ENCODE data around the gene NEGR1. TPM values are rescaled to one million over a fixed set of nuclear protein-coding genes. Genes with fewer than 3 reads are reported as not detected.

Gene NEGR1
- total RNA-seq, 1 experiment from 2014 or later = 0.44 TPM

- no peaks in the 10 kb centered on the region for H3K27me3 ChIP-seq (ENCODE audit: insufficient read depth, low read depth)
- H3K36me3 ChIP-seq (ENCODE audit: low read depth) = no peaks in the 10 kb centered on the region
- no peak overlapping the region for H3K27ac ChIP-seq
- H3K9me3 ChIP-seq (ENCODE audit: insufficient read depth, low read depth) = no peaks in the 10 kb centered on the region
- H3F3A ChIP-seq (ENCODE audit: insufficient read depth, low read depth) = no peaks in the 10 kb centered on the region
- no peaks in the 10 kb centered on the region for H3K4me1 ChIP-seq (replicated peaks; ENCODE audit: insufficient read depth)
- DNase-seq = no peak
- TF ChIP-seq EZH2 (IDR thresholded peaks at IDR 0.05; ENCODE audit: low read depth) = no peak
- no peak for TF ChIP-seq CTCF (conservative IDR thresholded peaks at IDR 0.05)
- intact Hi-C loops (cut with micrococcal nuclease; ENCODE audit: unreplicated experiment) = no loop called here
- no peaks in the 10 kb centered on the region for H4K20me1 ChIP-seq (ENCODE audit: insufficient read depth)
- no TSS peak for BruUV-seq (replicated peaks)
- no peak overlapping the region for H2AFZ ChIP-seq
- no peak overlapping the region for H3K4me2 ChIP-seq
- ChIA-PET POLR2A (ENCODE audit: unreplicated experiment) (no interaction called here), CTCF (no interaction called here)
- H3K9me2 ChIP-seq (ENCODE audit: insufficient read depth) = no peaks in the 10 kb centered on the region
- no peaks in the 10 kb centered on the region for H3K79me2 ChIP-seq (ENCODE audit: low read depth)
- H3K4me3 ChIP-seq = no peak overlapping the region
Observed at GRCh38 chr1:72003092-72003491, 279.2 kb downstream of the NEGR1 start.

GRCh38 chr1:72000809-72001208 is 281.5 kb downstream of the NEGR1 start:
- H3F3A ChIP-seq (ENCODE audit: insufficient read depth, low read depth) = no peaks in the 10 kb centered on the region
- H4K20me1 ChIP-seq (ENCODE audit: insufficient read depth) = no peaks in the 10 kb centered on the region
- TF ChIP-seq EZH2 (IDR thresholded peaks at IDR 0.05; ENCODE audit: low read depth) = no peak
- TF ChIP-seq CTCF (conservative IDR thresholded peaks at IDR 0.05) = no peak
- H3K27me3 ChIP-seq (ENCODE audit: insufficient read depth, low read depth) = no peaks in the 10 kb centered on the region
- ChIA-PET POLR2A (ENCODE audit: unreplicated experiment) (no interaction called here), CTCF (no interaction called here)
- no peak overlapping the region for H2AFZ ChIP-seq
- no peaks in the 10 kb centered on the region for H3K79me2 ChIP-seq (ENCODE audit: low read depth)
- BruUV-seq (replicated peaks) = no TSS peak
- H3K36me3 ChIP-seq (ENCODE audit: low read depth) = no peaks in the 10 kb centered on the region
- no peak overlapping the region for H3K4me2 ChIP-seq
- peak in 1 of 2 experiments; percentile 15 for DNase-seq
- no peaks in the 10 kb centered on the region for H3K9me3 ChIP-seq (ENCODE audit: insufficient read depth, low read depth)
- H3K4me1 ChIP-seq (replicated peaks; ENCODE audit: insufficient read depth) = no peaks in the 10 kb centered on the region
- H3K4me3 ChIP-seq = no peak overlapping the region
- H3K9me2 ChIP-seq (ENCODE audit: insufficient read depth) = no peaks in the 10 kb centered on the region
- H3K27ac ChIP-seq = no peak overlapping the region
- intact Hi-C loops (cut with micrococcal nuclease; ENCODE audit: unreplicated experiment) = no loop called here

GRCh38 chr1:71994646-71995045 is 287.7 kb downstream of the NEGR1 start:
- Histone ChIP-seq H3K9me2 (ENCODE audit: insufficient read depth) (no peaks in the 10 kb centered on the region; the same call in 1 of the 2 replicates), H3K36me3 (ENCODE audit: low read depth) (no peaks in the 10 kb centered on the region), H3K27me3 (ENCODE audit: insufficient read depth, low read depth) (no peaks in the 10 kb centered on the region), H3K27ac (no peak overlapping the region), H3K4me3 (no peak overlapping the region), H4K20me1 (ENCODE audit: insufficient read depth) (no peaks in the 10 kb centered on the region), H3K9me3 (ENCODE audit: insufficient read depth, low read depth) (no peaks in the 10 kb centered on the region), H3K79me2 (ENCODE audit: low read depth) (no peaks in the 10 kb centered on the region), H2AFZ (no peak overlapping the region), H3F3A (ENCODE audit: insufficient read depth, low read depth) (no peaks in the 10 kb centered on the region), H3K4me2 (no peak overlapping the region), H3K4me1 (replicated peaks; ENCODE audit: insufficient read depth) (no peaks in the 10 kb centered on the region)
- intact Hi-C loops (cut with micrococcal nuclease; ENCODE audit: unreplicated experiment) = no loop called here
- no TSS peak for BruUV-seq (replicated peaks)
- ChIA-PET POLR2A (ENCODE audit: unreplicated experiment) (no interaction called here), CTCF (no interaction called here)
- TF ChIP-seq CTCF (conservative IDR thresholded peaks at IDR 0.05) = no peak
- DNase-seq = no peak

All from PC-9 (cell line).